ENCODE data around the gene ANAPC15.

GRCh38 chr11:72085621-72086351, 26.7 kb downstream of the ANAPC15 start:
- TF ChIP-seq, protein P1, sequence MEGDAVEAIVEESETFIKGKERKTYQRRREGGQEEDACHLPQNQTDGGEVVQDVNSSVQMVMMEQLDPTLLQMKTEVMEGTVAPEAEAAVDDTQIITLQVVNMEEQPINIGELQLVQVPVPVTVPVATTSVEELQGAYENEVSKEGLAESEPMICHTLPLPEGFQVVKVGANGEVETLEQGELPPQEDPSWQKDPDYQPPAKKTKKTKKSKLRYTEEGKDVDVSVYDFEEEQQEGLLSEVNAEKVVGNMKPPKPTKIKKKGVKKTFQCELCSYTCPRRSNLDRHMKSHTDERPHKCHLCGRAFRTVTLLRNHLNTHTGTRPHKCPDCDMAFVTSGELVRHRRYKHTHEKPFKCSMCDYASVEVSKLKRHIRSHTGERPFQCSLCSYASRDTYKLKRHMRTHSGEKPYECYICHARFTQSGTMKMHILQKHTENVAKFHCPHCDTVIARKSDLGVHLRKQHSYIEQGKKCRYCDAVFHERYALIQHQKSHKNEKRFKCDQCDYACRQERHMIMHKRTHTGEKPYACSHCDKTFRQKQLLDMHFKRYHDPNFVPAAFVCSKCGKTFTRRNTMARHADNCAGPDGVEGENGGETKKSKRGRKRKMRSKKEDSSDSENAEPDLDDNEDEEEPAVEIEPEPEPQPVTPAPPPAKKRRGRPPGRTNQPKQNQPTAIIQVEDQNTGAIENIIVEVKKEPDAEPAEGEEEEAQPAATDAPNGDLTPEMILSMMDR (conservative IDR thresholded peaks at IDR 0.05; ENCODE audit: low read depth in 2 of 2), result no peak
- TF ChIP-seq, protein P2, sequence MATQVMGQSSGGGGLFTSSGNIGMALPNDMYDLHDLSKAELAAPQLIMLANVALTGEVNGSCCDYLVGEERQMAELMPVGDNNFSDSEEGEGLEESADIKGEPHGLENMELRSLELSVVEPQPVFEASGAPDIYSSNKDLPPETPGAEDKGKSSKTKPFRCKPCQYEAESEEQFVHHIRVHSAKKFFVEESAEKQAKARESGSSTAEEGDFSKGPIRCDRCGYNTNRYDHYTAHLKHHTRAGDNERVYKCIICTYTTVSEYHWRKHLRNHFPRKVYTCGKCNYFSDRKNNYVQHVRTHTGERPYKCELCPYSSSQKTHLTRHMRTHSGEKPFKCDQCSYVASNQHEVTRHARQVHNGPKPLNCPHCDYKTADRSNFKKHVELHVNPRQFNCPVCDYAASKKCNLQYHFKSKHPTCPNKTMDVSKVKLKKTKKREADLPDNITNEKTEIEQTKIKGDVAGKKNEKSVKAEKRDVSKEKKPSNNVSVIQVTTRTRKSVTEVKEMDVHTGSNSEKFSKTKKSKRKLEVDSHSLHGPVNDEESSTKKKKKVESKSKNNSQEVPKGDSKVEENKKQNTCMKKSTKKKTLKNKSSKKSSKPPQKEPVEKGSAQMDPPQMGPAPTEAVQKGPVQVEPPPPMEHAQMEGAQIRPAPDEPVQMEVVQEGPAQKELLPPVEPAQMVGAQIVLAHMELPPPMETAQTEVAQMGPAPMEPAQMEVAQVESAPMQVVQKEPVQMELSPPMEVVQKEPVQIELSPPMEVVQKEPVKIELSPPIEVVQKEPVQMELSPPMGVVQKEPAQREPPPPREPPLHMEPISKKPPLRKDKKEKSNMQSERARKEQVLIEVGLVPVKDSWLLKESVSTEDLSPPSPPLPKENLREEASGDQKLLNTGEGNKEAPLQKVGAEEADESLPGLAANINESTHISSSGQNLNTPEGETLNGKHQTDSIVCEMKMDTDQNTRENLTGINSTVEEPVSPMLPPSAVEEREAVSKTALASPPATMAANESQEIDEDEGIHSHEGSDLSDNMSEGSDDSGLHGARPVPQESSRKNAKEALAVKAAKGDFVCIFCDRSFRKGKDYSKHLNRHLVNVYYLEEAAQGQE (IDR thresholded peaks at IDR 0.05; ENCODE audit: unreplicated experiment), result no peak
- TF ChIP-seq EZH2phosphoT487 (IDR thresholded peaks at IDR 0.05; ENCODE audit: unreplicated experiment) (no peak), EZH2 (IDR thresholded peaks at IDR 0.05; ENCODE audit: low read depth, unreplicated experiment) (no peak), ZNF114 (CRISPR knock-in tag; IDR thresholded peaks at IDR 0.05) (no peak), ZNF331 (CRISPR knock-in tag; IDR thresholded peaks at IDR 0.05; ENCODE audit: low read depth) (no peak), POLR2AphosphoS5 (IDR thresholded peaks at IDR 0.05; ENCODE audit: low read depth) (no peak), CREB1 (CRISPR knock-in tag; IDR thresholded peaks at IDR 0.05; ENCODE audit: low read depth) (no peak)

All from GM23338 (cell line).